CD4-positive, alpha-beta memory T cell (primary cell): Measurements from ENCODE around the gene GPAT2. TPM values are rescaled to one million over a fixed set of nuclear protein-coding genes. Genes with fewer than 3 reads are reported as not detected.
A peak's percentile ranks its signal among the peaks of the same experiment; 100 is the strongest.
"Not testable (repeated sequence)": the region's sequence is repeated elsewhere in the genome, so short reads cannot be mapped to it uniquely, and the experiment has no call there.

Experiments used
- CTCF ChIA-PET: fragments of 350-600 bp; sonication (Branson Sonifier 250); formaldehyde crosslinking; loops from one replicate; lab custom pipeline; 2021; ENCODE audit warnings: inconsistent platforms; ENCODE audit not compliant: partially characterized antibody; lab: Charles Lee
- POLR2A ChIA-PET: fragments of 350-600 bp; sonication (Branson Sonifier 250); formaldehyde crosslinking; loops from one replicate; lab custom pipeline; 2021; ENCODE audit not compliant: partially characterized antibody; lab: Charles Lee
- DNase-seq, 5 donors: peaks; one replicate each; pipeline versions ENCODE4 v3.0.0 to v3.0.0-alpha.2; 2020 to 2022; ENCODE audit warnings: mixed read lengths in 1 of 5
- H3K27ac ChIP-seq: one replicate; pipeline ENCODE4 v1.7.0; 2013; ENCODE audit warnings: low read depth, low read length
- H3K27me3 ChIP-seq: 2 replicates; pipeline ENCODE4 v1.7.0; 2013; ENCODE audit warnings: mild to moderate bottlenecking, low read length, moderate library complexity; ENCODE audit not compliant: insufficient read depth
- H3K36me3 ChIP-seq: 2 replicates; pipeline ENCODE4 v1.7.0; 2013; ENCODE audit warnings: mild to moderate bottlenecking, low read length, moderate library complexity; ENCODE audit not compliant: insufficient read depth
- H3K4me1 ChIP-seq: 2 replicates; pipeline ENCODE4 v1.7.0; 2013; ENCODE audit warnings: mild to moderate bottlenecking, low read length, moderate library complexity; ENCODE audit not compliant: insufficient read depth
- H3K4me3 ChIP-seq, 2 donors: one replicate each; pipeline ENCODE4 v1.7.0; 2013; ENCODE audit warnings: low read length in 2 of 2, mild to moderate bottlenecking in 1 of 2
- H3K9me3 ChIP-seq, 2 donors: one replicate each; pipeline ENCODE4 v1.7.0; 2013; ENCODE audit warnings: low read length in 2 of 2, control low read depth in 1 of 2; ENCODE audit not compliant: control insufficient read depth in 1 of 2
- H3K27ac Mint-ChIP-seq, 7 donors: one replicate each; pipeline ENCODE4 v1.8.0; 2020 to 2021; ENCODE audit warnings: mixed read lengths in 7 of 7, mild to moderate bottlenecking in 6 of 7, inconsistent platforms in 3 of 7, moderate library complexity in 3 of 7
- H3K27me3 Mint-ChIP-seq, 2 donors: one replicate each; pipeline ENCODE4 v1.8.0; 2020 to 2021; ENCODE audit warnings: mixed read lengths in 2 of 2
- H3K36me3 Mint-ChIP-seq, 2 donors: one replicate each; pipeline ENCODE4 v1.8.0; 2020 to 2021; ENCODE audit warnings: mixed read lengths in 2 of 2, inconsistent platforms in 1 of 2, mild to moderate bottlenecking in 1 of 2
- H3K4me1 Mint-ChIP-seq, 4 donors: one replicate each; pipeline ENCODE4 v1.8.0; 2020 to 2021; ENCODE audit warnings: mixed read lengths in 4 of 4, mild to moderate bottlenecking in 1 of 4
- H3K4me3 Mint-ChIP-seq, 8 donors: one replicate each; pipeline ENCODE4 v1.8.0; 2020 to 2021; ENCODE audit warnings: mixed read lengths in 8 of 8, mild to moderate bottlenecking in 7 of 8, moderate library complexity in 6 of 8, inconsistent platforms in 3 of 8
- H3K9me3 Mint-ChIP-seq, 8 donors: one replicate each; pipeline ENCODE4 v1.8.0; 2020 to 2021; ENCODE audit warnings: mixed read lengths in 8 of 8, mild to moderate bottlenecking in 5 of 8, inconsistent platforms in 3 of 8, moderate library complexity in 1 of 8
- intact Hi-C: fragments of 100-400 bp; cut with micrococcal nuclease; formaldehyde crosslinking; loops from one replicate; pipeline ENCODE4 v1.15.1; 2023
- polyA plus RNA-seq, 2 donors: library from polyadenylated mRNA; unstranded; fragments of 300-500 nt; fragmentation: Illumina TruSeq; gene quantifications; one replicate each; pipeline ENCODE4 v1.2.3, GENCODE V29; 2021
- total RNA-seq, 2 experiments: library from RNA; stranded (reverse); gene quantifications; one replicate each; pipeline ENCODE4 v1.2.3, GENCODE V29; 2021

GPAT2 gene
- total and polyA plus RNA-seq, 4 experiments from 2014 or later, result 2.9 to 6.3 (median 3.4) TPM

- POLR2A ChIA-PET, result interaction anchor here (1.0 kb wide), 1 partner anchor 95 kb away, joined by 3 read pairs; no protein-coding TSS in a partner anchor
Observed at GRCh38 chr2:96022126-96022525, 12.6 kb downstream of the GPAT2 start.

DNA sequence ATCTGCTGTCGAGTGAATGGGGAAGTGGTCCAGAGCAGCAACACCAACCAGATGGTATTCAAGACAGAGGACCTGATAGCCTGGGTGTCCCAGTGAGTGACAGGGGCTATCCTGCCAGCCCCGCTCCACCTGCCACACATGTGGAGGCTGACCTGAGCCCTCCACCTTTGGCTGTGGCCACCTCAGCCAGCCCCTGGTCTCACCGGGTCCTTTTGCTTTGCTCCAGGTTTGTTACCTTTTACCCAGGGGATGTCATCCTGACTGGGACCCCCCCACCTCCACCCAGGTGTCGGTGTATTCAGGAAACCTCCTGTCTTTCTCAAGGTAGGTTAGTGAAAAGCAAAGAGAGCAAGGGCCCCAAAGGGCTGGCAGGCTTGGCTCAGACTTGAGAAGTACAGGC is 13.6 kb downstream of the GPAT2 start:
- DNase-seq, H3K4me3 Mint-ChIP-seq, POLR2A ChIA-PET, H3K27ac ChIP-seq, H3K27me3 ChIP-seq, H3K36me3 Mint-ChIP-seq, H3K27me3 Mint-ChIP-seq, H3K9me3 Mint-ChIP-seq, H3K36me3 ChIP-seq, H3K27ac Mint-ChIP-seq, H3K4me1 ChIP-seq, H3K4me3 ChIP-seq, H3K4me1 Mint-ChIP-seq, H3K9me3 ChIP-seq: not testable (repeated sequence)
- CTCF ChIA-PET, result interaction anchor here (2.1 kb wide), 1 partner anchor 97 kb away, joined by 11 read pairs; no protein-coding TSS in a partner anchor
- intact Hi-C loops, result loop anchor here (10.0 kb wide), 2 partner anchors 94 to 154 kb away; partner anchors contain the start of gene ADRA2B

More at GRCh38 chr2:96022126-96022525, 12.6 kb downstream of the GPAT2 start:
- CTCF ChIA-PET, result interaction anchor here (0.6 to 2.1 kb wide), 9 partner anchors 50 to 482 kb away, joined by 3 to 11 read pairs (median 4); partner anchors contain the start of genes ADRA2B and ASTL
- H3K9me3 ChIP-seq, H3K27ac Mint-ChIP-seq, H3K9me3 Mint-ChIP-seq, H3K27me3 Mint-ChIP-seq, H3K36me3 Mint-ChIP-seq, H3K4me3 ChIP-seq, H3K4me3 Mint-ChIP-seq, H3K4me1 Mint-ChIP-seq, H3K4me1 ChIP-seq, DNase-seq, H3K36me3 ChIP-seq, H3K27ac ChIP-seq, H3K27me3 ChIP-seq: not testable (repeated sequence)
- intact Hi-C loops, result loop anchor here (10.0 kb wide), 2 partner anchors 93 to 153 kb away; partner anchors contain the start of gene ADRA2B

GRCh38 chr2:96019909-96020590 is 14.7 kb downstream of the GPAT2 start:
- intact Hi-C loops, result loop anchor here (10.0 kb wide), 2 partner anchors 95 to 155 kb away; partner anchors contain the start of gene ADRA2B
- POLR2A ChIA-PET, H3K9me3 ChIP-seq, CTCF ChIA-PET, H3K9me3 Mint-ChIP-seq, H3K27ac ChIP-seq, H3K36me3 Mint-ChIP-seq, H3K4me3 Mint-ChIP-seq, H3K27me3 ChIP-seq, H3K4me3 ChIP-seq, H3K4me1 Mint-ChIP-seq, H3K4me1 ChIP-seq, H3K27ac Mint-ChIP-seq, H3K36me3 ChIP-seq, DNase-seq, H3K27me3 Mint-ChIP-seq: not testable (repeated sequence)

GRCh38 chr2:96016321-96016720 is 18.4 kb downstream of the GPAT2 start:
- H3K4me3 Mint-ChIP-seq, CTCF ChIA-PET, H3K27ac ChIP-seq, POLR2A ChIA-PET, DNase-seq, H3K36me3 Mint-ChIP-seq, H3K9me3 ChIP-seq, H3K4me1 Mint-ChIP-seq, intact Hi-C loops, H3K4me1 ChIP-seq, H3K36me3 ChIP-seq, H3K27me3 Mint-ChIP-seq, H3K9me3 Mint-ChIP-seq, H3K4me3 ChIP-seq, H3K27me3 ChIP-seq, H3K27ac Mint-ChIP-seq: not testable (repeated sequence)

DNA sequence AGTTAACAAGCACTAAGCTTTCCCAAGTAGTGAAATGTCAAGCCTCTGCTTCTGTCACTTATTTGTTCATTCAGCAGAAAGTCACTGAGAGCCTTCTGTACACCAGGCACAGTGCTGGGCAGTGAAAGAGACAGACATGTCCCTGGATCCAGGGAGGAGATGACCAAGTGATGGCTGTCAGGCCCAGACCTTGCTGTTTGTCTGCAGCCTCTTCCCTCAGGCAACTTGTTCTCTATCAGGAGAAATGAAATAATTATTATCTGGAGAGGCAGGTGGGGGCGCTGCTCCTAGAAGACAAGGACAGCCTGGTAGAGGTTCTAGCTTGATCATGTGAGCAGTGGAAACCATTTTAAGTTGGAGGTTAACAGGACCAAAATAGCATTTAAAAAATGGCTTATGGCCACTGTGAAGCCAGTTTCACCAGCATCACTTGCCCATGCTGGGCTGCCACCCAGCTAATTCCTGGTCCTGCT is 21.9 kb downstream of the GPAT2 start:
- H3K27me3 Mint-ChIP-seq, CTCF ChIA-PET, H3K9me3 ChIP-seq, H3K36me3 ChIP-seq, H3K27me3 ChIP-seq, H3K4me3 ChIP-seq, intact Hi-C loops, H3K4me1 ChIP-seq, DNase-seq, H3K36me3 Mint-ChIP-seq, H3K27ac ChIP-seq, POLR2A ChIA-PET, H3K9me3 Mint-ChIP-seq: not testable (repeated sequence)
- H3K27ac Mint-ChIP-seq, result peak overlapping the region in 2 of 7 donors; percentile 13 to 29
- H3K4me1 Mint-ChIP-seq, result peaks cover 7 to 18% (median 9%) of the 10 kb centered on the region in 4 donors
- H3K4me3 Mint-ChIP-seq, result peak overlapping the region in 1 of 8 donors; percentile 10

DNA sequence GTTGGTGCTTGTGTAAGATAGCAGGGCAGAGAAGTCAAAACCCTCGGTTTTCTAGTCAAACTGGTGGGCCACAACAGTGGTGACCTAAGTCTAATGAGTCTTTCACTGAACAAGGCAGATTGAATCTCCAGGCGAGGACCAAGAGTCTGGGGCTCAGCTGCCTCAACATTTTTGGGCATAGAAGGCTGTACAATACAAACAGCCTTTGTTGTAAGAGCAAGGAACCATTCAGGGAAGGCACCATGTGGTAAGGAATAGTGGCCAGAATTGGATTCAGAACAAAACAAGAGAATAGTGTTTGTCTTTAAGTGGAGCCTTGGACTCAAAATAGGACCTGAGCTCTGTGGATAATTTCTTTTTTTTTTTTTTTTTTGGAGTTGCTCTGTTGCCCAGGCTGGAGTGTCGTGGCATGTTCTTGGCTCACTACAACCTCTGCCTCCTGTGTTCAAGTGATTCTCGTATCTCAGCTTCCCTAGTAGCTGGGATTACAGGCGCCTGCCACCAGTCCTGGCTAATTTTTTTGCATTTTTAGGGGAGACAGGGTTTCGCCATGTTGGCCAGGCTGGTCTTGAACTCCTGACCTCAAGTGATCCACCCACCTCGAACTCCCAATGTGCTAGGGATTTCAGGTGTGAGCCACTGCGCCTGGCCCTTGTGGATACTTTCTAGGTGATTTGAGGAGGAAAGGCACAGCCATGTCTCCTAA is 22.5 kb downstream of the GPAT2 start:
- H3K4me1 ChIP-seq, DNase-seq, H3K36me3 ChIP-seq, H3K36me3 Mint-ChIP-seq, intact Hi-C loops, H3K27ac ChIP-seq, H3K4me3 ChIP-seq, H3K9me3 ChIP-seq, H3K27me3 Mint-ChIP-seq, H3K27me3 ChIP-seq, H3K9me3 Mint-ChIP-seq: not testable (repeated sequence)
- Mint-ChIP-seq H3K27ac (peak overlapping the region in 5 of 7 donors; percentile 38 to 75 (median 60)), H3K4me1 (peaks cover 7 to 18% (median 9%) of the 10 kb centered on the region in 4 donors), H3K4me3 (peak overlapping the region in 2 of 8 donors; percentile 12 to 57)
- CTCF ChIA-PET, result interaction anchor here (0.6 kb wide), 1 partner anchor 97 kb away, joined by 3 read pairs; no protein-coding TSS in a partner anchor
- POLR2A ChIA-PET, result interaction anchor here (0.7 kb wide), 1 partner anchor 20 kb away, joined by 3 read pairs; no protein-coding TSS in a partner anchor

DNA sequence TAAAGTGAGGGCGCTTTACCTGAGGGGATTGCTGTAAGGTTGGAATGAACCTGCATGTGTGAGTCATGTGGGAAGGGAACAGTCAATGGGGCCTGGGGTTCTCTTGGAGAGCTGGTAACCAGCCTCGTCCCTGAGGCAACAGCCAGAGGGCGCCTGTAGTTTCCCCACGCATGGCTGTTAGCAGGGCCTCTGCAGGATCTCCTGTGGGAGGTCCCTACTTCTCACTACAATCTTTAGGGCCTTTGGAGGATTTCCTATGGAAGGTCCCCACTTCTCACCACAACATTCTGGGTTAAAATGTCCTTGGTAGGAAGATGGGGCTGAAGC is 23.6 kb downstream of the GPAT2 start:
- H3K27ac ChIP-seq, H3K27me3 Mint-ChIP-seq, H3K4me1 ChIP-seq, intact Hi-C loops, H3K27me3 ChIP-seq, POLR2A ChIA-PET, H3K36me3 Mint-ChIP-seq, H3K9me3 ChIP-seq, CTCF ChIA-PET, H3K9me3 Mint-ChIP-seq, H3K4me3 ChIP-seq, H3K36me3 ChIP-seq: not testable (repeated sequence)
- peak in 4 of 5 donors; percentile 11 to 70 (median 20) for DNase-seq
- H3K4me1 Mint-ChIP-seq, result peaks cover 7 to 18% (median 9%) of the 10 kb centered on the region in 4 donors
- H3K27ac Mint-ChIP-seq, result peak overlapping the region in 4 of 7 donors; percentile 17 to 70 (median 52)
- peak overlapping the region; percentile 48 to 73 (median 64) for H3K4me3 Mint-ChIP-seq
